HepG2 (cell line): ENCODE results near the gene SLBP.

Experiments
- FOXA3 ChIP-seq: IDR thresholded peaks from 2 replicates; pipeline ENCODE4 v1.6.1; 2016; ENCODE audit warnings: missing genetic modification reagents, missing compliant biosample characterization
- KDM4B ChIP-seq: sonication (generic); formaldehyde crosslinking; IDR thresholded peaks from 2 replicates; pipeline ENCODE4 v1.4.0; 2020; ENCODE audit warnings: missing genetic modification reagents
- MAFK ChIP-seq, 2 experiments: IDR thresholded peaks in 1 of 2; conservative IDR thresholded peaks in 1 of 2; 2 replicates each; pipeline ENCODE4 v1.6.1; 2011; ENCODE audit warnings: improper control_type of control experiment in 2 of 2, low read length in 2 of 2
- NFIB ChIP-seq: sonication (generic); formaldehyde crosslinking; IDR thresholded peaks from 2 replicates; pipeline ENCODE4 v1.9.0; 2021; ENCODE audit warnings: missing genetic modification reagents, mild to moderate bottlenecking, borderline replicate concordance
- POLR2A ChIP-seq, 2 experiments: IDR thresholded peaks; 2 replicates each; pipeline ENCODE4 v1.6.1; 2011; ENCODE audit warnings: low read depth in 2 of 2, low read length in 2 of 2, mild to moderate bottlenecking in 1 of 2, moderate library complexity in 1 of 2; ENCODE audit not compliant: insufficient read depth in 1 of 2
- SMC3 ChIP-seq: IDR thresholded peaks from 2 replicates; pipeline ENCODE4 v1.6.1; 2011; ENCODE audit warnings: low read length, improper control_type of control experiment
- SP1 ChIP-seq, 2 experiments: fragments of 450-650 bp in 1 of 2; sonication (generic) in 1 of 2; formaldehyde crosslinking in 1 of 2; IDR thresholded peaks; 2 replicates each; pipeline versions ENCODE4 v1.4.0 to v1.6.1; 2016 to 2020; ENCODE audit warnings: missing genetic modification reagents in 1 of 2
- TBL1XR1 ChIP-seq: fragments of 150-350 bp; IDR thresholded peaks from 2 replicates; pipeline ENCODE4 v1.6.1; 2014; ENCODE audit warnings: borderline replicate concordance, low read length; ENCODE audit not compliant: partially characterized antibody
- ZKSCAN8 ChIP-seq: IDR thresholded peaks from 2 replicates; pipeline ENCODE4 v1.6.1; 2016; ENCODE audit warnings: borderline replicate concordance, missing genetic modification reagents, missing compliant biosample characterization
- ZNF10 ChIP-seq: sonication (generic); formaldehyde crosslinking; IDR thresholded peaks from 2 replicates; pipeline ENCODE4 v1.4.0; 2020; ENCODE audit warnings: mild to moderate bottlenecking, low read depth, missing genetic modification reagents, borderline replicate concordance
- ZNF317 ChIP-seq: sonication (generic); formaldehyde crosslinking; IDR thresholded peaks from 2 replicates; pipeline ENCODE4 v1.5.0; 2020; ENCODE audit warnings: mild to moderate bottlenecking, missing genetic modification reagents
- ZNF747 ChIP-seq: sonication (generic); formaldehyde crosslinking; IDR thresholded peaks from 2 replicates; pipeline ENCODE4 v1.8.1; 2023; ENCODE audit warnings: missing genetic modification reagents, mild to moderate bottlenecking, borderline replicate concordance

- TF ChIP-seq NFIB (CRISPR knock-in tag) (no peak), KDM4B (CRISPR knock-in tag) (no peak), ZNF10 (no peak), POLR2A (IDR thresholded peaks at IDR 0.05; ENCODE audit: insufficient read depth in 1 of 2, low read depth in 2 of 2, low read length in 2 of 2) (no peak), TBL1XR1 (no peak), ZNF317 (CRISPR knock-in tag) (no peak), ZNF747 (CRISPR knock-in tag) (no peak), MAFK (conservative IDR thresholded peaks at IDR 0.05 in 1 of 2, IDR thresholded peaks at IDR 0.05 in 1 of 2; ENCODE audit: low read length in 2 of 2) (no peak), FOXA3 (CRISPR knock-in tag) (no peak), SMC3 (no peak), ZKSCAN8 (CRISPR knock-in tag) (no peak), SP1 (IDR thresholded peaks at IDR 0.05) (no peak), SP1 (CRISPR knock-in tag; IDR thresholded peaks at IDR 0.05) (no peak)
Observed at GRCh38 chr4:1691737-1692373, 20.3 kb downstream of the SLBP start.
